Subcutaneous abdominal adipose tissue (tissue), 5 donors: ENCODE data around the gene GJB4.

Source experiments
- H3K27ac ChIP-seq: one replicate; pipeline ENCODE4 v1.7.0; 2013; ENCODE audit warnings: low read depth, mild to moderate bottlenecking, inconsistent platforms, low read length, moderate library complexity
- H3K27me3 ChIP-seq, 5 donors: one replicate each; pipeline ENCODE4 v1.7.0; 2013; ENCODE audit warnings: low read length in 5 of 5, inconsistent platforms in 1 of 5; ENCODE audit not compliant: control insufficient read depth in 5 of 5, insufficient read depth in 4 of 5
- H3K36me3 ChIP-seq, 5 donors: one replicate each; pipeline ENCODE4 v1.7.0; 2013; ENCODE audit warnings: low read length in 5 of 5; ENCODE audit not compliant: control insufficient read depth in 5 of 5, insufficient read depth in 5 of 5
- H3K4me1 ChIP-seq, 5 donors: one replicate each; pipeline ENCODE4 v1.7.0; 2013; ENCODE audit warnings: low read length in 5 of 5, mild to moderate bottlenecking in 3 of 5, moderate library complexity in 1 of 5; ENCODE audit not compliant: control insufficient read depth in 5 of 5, insufficient read depth in 5 of 5
- H3K4me3 ChIP-seq, 5 donors: one replicate each; pipeline ENCODE4 v1.7.0; 2013; ENCODE audit warnings: low read length in 5 of 5, low read depth in 1 of 5
- H3K9ac ChIP-seq, 5 donors: one replicate each; pipeline ENCODE4 v1.7.0; 2013; ENCODE audit warnings: low read length in 5 of 5, mild to moderate bottlenecking in 4 of 5, moderate library complexity in 3 of 5
- H3K9me3 ChIP-seq, 5 donors: one replicate each; pipeline ENCODE4 v1.7.0; 2013; ENCODE audit warnings: low read length in 5 of 5; ENCODE audit not compliant: control insufficient read depth in 5 of 5
- donor health status: healthy.
- donor health status: healthy.
- donor health status: healthy.
- donor health status: healthy.
- donor health status: healthy.

The GJB4 gene

GRCh38 chr1:34781844-34782391 lies 22.4 kb downstream of the GJB4 start:
- no peaks in the 10 kb centered on the region for H3K9me3 ChIP-seq
- peaks cover 29 to 49% (median 43%) of the 10 kb centered on the region in 5 donors for H3K27me3 ChIP-seq
- peaks cover 0 to 21% (median 10%) of the 10 kb centered on the region in 5 donors for H3K4me1 ChIP-seq
- H3K36me3 ChIP-seq = no peaks in the 10 kb centered on the region
- peak overlapping the region in 3 of 5 donors; percentile 36 to 49 (median 42) for H3K4me3 ChIP-seq
- no peak overlapping the region for H3K9ac ChIP-seq
- H3K27ac ChIP-seq = no peak overlapping the region

GRCh38 chr1:34784751-34785221 lies 25.2 kb downstream of the GJB4 start:
- H3K9ac ChIP-seq = no peak overlapping the region
- H3K4me1 ChIP-seq = peaks cover 0 to 31% (median 10%) of the 10 kb centered on the region in 5 donors
- H3K36me3 ChIP-seq = no peaks in the 10 kb centered on the region
- H3K27ac ChIP-seq = no peak overlapping the region
- peaks cover 25 to 41% (median 31%) of the 10 kb centered on the region in 5 donors for H3K27me3 ChIP-seq
- H3K4me3 ChIP-seq = no peak overlapping the region
- no peaks in the 10 kb centered on the region for H3K9me3 ChIP-seq

DNA sequence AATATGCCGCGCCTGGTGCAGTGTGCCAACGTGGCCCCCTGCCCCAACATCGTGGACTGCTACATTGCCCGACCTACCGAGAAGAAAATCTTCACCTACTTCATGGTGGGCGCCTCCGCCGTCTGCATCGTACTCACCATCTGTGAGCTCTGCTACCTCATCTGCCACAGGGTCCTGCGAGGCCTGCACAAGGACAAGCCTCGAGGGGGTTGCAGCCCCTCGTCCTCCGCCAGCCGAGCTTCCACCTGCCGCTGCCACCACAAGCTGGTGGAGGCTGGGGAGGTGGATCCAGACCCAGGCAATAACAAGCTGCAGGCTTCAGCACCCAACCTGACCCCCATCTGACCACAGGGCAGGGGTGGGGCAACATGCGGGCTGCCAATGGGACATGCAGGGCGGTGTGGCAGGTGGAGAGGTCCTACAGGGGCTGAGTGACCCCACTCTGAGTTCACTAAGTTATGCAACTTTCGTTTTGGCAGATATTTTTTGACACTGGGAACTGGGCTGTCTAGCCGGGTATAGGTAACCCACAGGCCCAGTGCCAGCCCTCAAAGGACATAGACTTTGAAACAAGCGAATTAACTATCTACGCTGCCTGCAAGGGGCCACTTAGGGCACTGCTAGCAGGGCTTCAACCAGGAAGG lies 25.8 kb downstream of the GJB4 start:
- no peaks in the 10 kb centered on the region for H3K9me3 ChIP-seq

GRCh38 chr1:34785875-34786470 lies 26.4 kb downstream of the GJB4 start:
- no peak overlapping the region for H3K27ac ChIP-seq
- no peaks in the 10 kb centered on the region for H3K9me3 ChIP-seq
- no peaks in the 10 kb centered on the region for H3K36me3 ChIP-seq
- no peak overlapping the region for H3K9ac ChIP-seq
- H3K4me1 ChIP-seq = peaks cover 1 to 29% (median 9%) of the 10 kb centered on the region in 5 donors
- H3K27me3 ChIP-seq = peaks cover 14 to 36% (median 24%) of the 10 kb centered on the region in 5 donors
- H3K4me3 ChIP-seq = no peak overlapping the region

More for the DNA sequence above, 25.8 kb downstream of the GJB4 start:
- peaks cover 19 to 36% (median 29%) of the 10 kb centered on the region in 5 donors for H3K27me3 ChIP-seq
- H3K36me3 ChIP-seq = no peaks in the 10 kb centered on the region
- H3K9ac ChIP-seq = no peak overlapping the region
- H3K27ac ChIP-seq = no peak overlapping the region
- H3K4me1 ChIP-seq = peaks cover 0 to 31% (median 10%) of the 10 kb centered on the region in 5 donors
- H3K4me3 ChIP-seq = no peak overlapping the region

DNA sequence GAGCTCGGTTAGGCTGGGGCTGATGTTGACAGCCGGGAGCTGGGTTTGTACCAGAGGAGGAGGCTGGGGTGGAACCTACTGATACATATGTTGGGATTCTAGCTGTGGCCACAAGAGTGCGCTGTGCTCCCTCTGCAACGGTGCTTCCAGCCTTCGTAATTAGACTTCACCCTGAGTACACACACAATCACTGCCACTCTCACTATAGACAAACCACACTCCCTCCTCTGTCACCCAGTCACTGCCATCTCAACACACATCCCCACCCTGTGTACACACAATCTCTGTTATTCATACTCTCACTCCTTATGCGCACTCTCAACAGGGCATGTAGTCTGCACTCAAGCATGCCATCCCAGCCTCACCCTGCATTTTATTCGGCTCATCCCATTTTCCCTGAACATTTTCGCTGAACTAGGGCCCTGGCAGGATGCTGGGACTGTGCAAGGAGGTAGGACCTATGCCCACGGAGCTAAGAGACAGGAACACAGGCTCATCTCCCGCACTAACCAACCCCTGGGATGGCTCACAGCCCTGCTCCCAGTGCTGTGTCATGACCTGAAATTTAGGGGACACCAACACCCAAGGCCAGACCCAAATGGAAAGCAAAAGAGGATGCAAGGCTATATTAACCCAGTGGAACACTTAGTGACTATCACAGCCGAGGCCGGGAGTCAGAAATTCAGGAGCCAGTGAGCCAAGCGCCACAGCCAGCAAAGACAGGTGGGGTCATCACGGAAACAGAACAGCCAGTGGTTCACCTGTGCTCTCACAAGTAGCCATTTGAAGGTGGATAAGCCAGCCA lies 27.2 kb downstream of the GJB4 start:
- peaks cover under 1 to 23% (median 4%) of the 10 kb centered on the region in 5 donors for H3K4me1 ChIP-seq
- H3K36me3 ChIP-seq = no peaks in the 10 kb centered on the region
- H3K9ac ChIP-seq = no peak overlapping the region
- H3K27ac ChIP-seq = no peak overlapping the region
- no peak overlapping the region for H3K4me3 ChIP-seq
- H3K27me3 ChIP-seq = peaks cover 8 to 33% (median 20%) of the 10 kb centered on the region in 5 donors
- H3K9me3 ChIP-seq = no peaks in the 10 kb centered on the region

- Histone ChIP-seq H3K9me3 (no peaks in the 10 kb centered on the region), H3K4me3 (no peak overlapping the region), H3K27ac (no peak overlapping the region), H3K27me3 (peaks cover 10 to 31% (median 22%) of the 10 kb centered on the region in 5 donors), H3K9ac (peak overlapping the region in 1 of 5 donors; percentile 14), H3K4me1 (peaks cover 3 to 30% (median 9%) of the 10 kb centered on the region in 5 donors), H3K36me3 (no peaks in the 10 kb centered on the region)
Observed at GRCh38 chr1:34787461-34788420, 28.2 kb downstream of the GJB4 start.

GRCh38 chr1:34790985-34791384 lies 31.4 kb downstream of the GJB4 start:
- Histone ChIP-seq H3K9ac (peak overlapping the region in 1 of 5 donors; percentile 50), H3K27me3 (peaks cover 12 to 27% (median 14%) of the 10 kb centered on the region in 5 donors), H3K4me3 (no peak overlapping the region), H3K4me1 (peaks cover 3 to 49% (median 19%) of the 10 kb centered on the region in 5 donors), H3K9me3 (no peaks in the 10 kb centered on the region), H3K36me3 (peaks cover 0 to 21% (median 14%) of the 10 kb centered on the region in 5 donors), H3K27ac (peak overlapping the region; percentile 41)

GRCh38 chr1:34792424-34792823 lies 32.9 kb downstream of the GJB4 start:
- Histone ChIP-seq H3K36me3 (peaks cover 0 to 34% (median 19%) of the 10 kb centered on the region in 5 donors), H3K9me3 (no peaks in the 10 kb centered on the region), H3K9ac (peak overlapping the region in 1 of 5 donors; percentile 35), H3K27ac (no peak overlapping the region), H3K27me3 (peaks cover 12 to 27% (median 14%) of the 10 kb centered on the region in 5 donors), H3K4me1 (peaks cover 3 to 45% (median 19%) of the 10 kb centered on the region in 5 donors), H3K4me3 (peak overlapping the region in 3 of 5 donors; percentile 52 to 62 (median 55))
